Large intestine (tissue), 3 donors: Measurements from ENCODE around the gene YY1AP1. TPM values are rescaled to one million over a fixed set of nuclear protein-coding genes. Genes with fewer than 3 reads are reported as not detected.
"Not testable (repeated sequence)": the region's sequence is repeated elsewhere in the genome, so short reads cannot be mapped to it uniquely, and the experiment has no call there.

ENCODE experiments used
- DNase-seq, 2 donors: peaks; one replicate each; pipeline versions ENCODE4 v3.0.0 to v3.0.0-alpha.2; 2013
- H3K27ac ChIP-seq: one replicate; pipeline ENCODE4 v1.5.1; 2013; ENCODE audit warnings: low read length
- H3K27me3 ChIP-seq: 2 replicates; pipeline ENCODE4 v1.6.1; 2013; ENCODE audit warnings: low read length; ENCODE audit not compliant: control insufficient read depth, insufficient read depth
- H3K36me3 ChIP-seq: 2 replicates; pipeline ENCODE4 v1.6.1; 2013; ENCODE audit warnings: low read length; ENCODE audit not compliant: control insufficient read depth, insufficient read depth
- H3K4me1 ChIP-seq: one replicate; pipeline ENCODE4 v1.6.1; 2013; ENCODE audit warnings: low read length; ENCODE audit not compliant: control insufficient read depth, insufficient read depth
- H3K4me3 ChIP-seq: one replicate; pipeline ENCODE4 v1.5.1; 2013; ENCODE audit warnings: low read length
- H3K9me3 ChIP-seq: one replicate; pipeline ENCODE4 v1.6.1; 2013; ENCODE audit warnings: mild to moderate bottlenecking, low read depth, low read length, moderate library complexity; ENCODE audit not compliant: control insufficient read depth
- WGBS: methylation state at CpG from one replicate; pipeline ENCODE4 v1.1.5; 2013; ENCODE audit warnings: low lambda C conversion rate; ENCODE audit not compliant: insufficient coverage; 5-methylcytosine and 5-hydroxymethylcytosine counted together
- polyA plus RNA-seq: library from polyadenylated mRNA; unstranded; fragments of 120-200 nt; gene quantifications from one replicate; pipeline ENCODE4 v1.2.1, GENCODE V29; 2013

YY1AP1 gene
- polyA plus RNA-seq, 1 donor, result 57.1 TPM

GRCh38 chr1:155622191-155622590, 66.4 kb downstream of the YY1AP1 start:
- H3K27ac ChIP-seq, result no peak overlapping the region
- no peaks in the 10 kb centered on the region for H3K4me1 ChIP-seq
- no CpG with 5 or more reads among the region's 2 CpGs for WGBS

GRCh38 chr1:155613226-155613625, 75.3 kb downstream of the YY1AP1 start:
- H3K4me1 ChIP-seq, H3K27ac ChIP-seq, H3K27me3 ChIP-seq, H3K4me3 ChIP-seq, DNase-seq, H3K9me3 ChIP-seq: not testable (repeated sequence)
- no CpG with 5 or more reads among the region's 2 CpGs for WGBS
- H3K36me3 ChIP-seq, result peaks cover 14% of the 10 kb centered on the region

More at GRCh38 chr1:155622191-155622590, 66.4 kb downstream of the YY1AP1 start:
- no peak overlapping the region for H3K4me3 ChIP-seq
- H3K9me3 ChIP-seq, result no peaks in the 10 kb centered on the region
- DNase-seq, result no peak
- H3K36me3 ChIP-seq, result no peaks in the 10 kb centered on the region
- peaks cover 2% of the 10 kb centered on the region for H3K27me3 ChIP-seq

- Histone ChIP-seq H3K36me3 (peaks cover 14% of the 10 kb centered on the region), H3K4me3 (peak overlapping the region; percentile 32)
- no CpG with 5 or more reads among the region's 33 CpGs for WGBS
- not testable (repeated sequence) for H3K9me3 ChIP-seq, DNase-seq, H3K27ac ChIP-seq, H3K27me3 ChIP-seq, H3K4me1 ChIP-seq
Observed at GRCh38 chr1:155610257-155610647, 78.3 kb downstream of the YY1AP1 start.

GRCh38 chr1:155609515-155610256, 78.9 kb downstream of the YY1AP1 start, which contains the start of gene MSTO1:
MSTO1 (plus strand) TSS chr1:155610218; CDS start chr1:155610249, 31 bp downstream.
- H3K4me1 ChIP-seq, result no peaks in the 10 kb centered on the region
- peak within 1 kb of the TSS; percentile 54 for H3K4me3 ChIP-seq
- peak within 1 kb of the TSS; percentile 59 for H3K27ac ChIP-seq
- peak; percentile 95 to 98 for DNase-seq
- peaks cover 13% of the 10 kb centered on the region for H3K36me3 ChIP-seq
- 0% methylated on average over 3 of the region's 47 CpGs for WGBS
- no peaks in the 10 kb centered on the region for H3K27me3 ChIP-seq
- H3K9me3 ChIP-seq, result no peaks in the 10 kb centered on the region

Other genes with a start within 250 kb of the YY1AP1 start
- gene ASH1L, start 126.0 kb downstream of the YY1AP1 start, polyA plus RNA-seq, result 30.1 TPM
- gene MSTO1, start 78.6 kb downstream of the YY1AP1 start, polyA plus RNA-seq, result 44.4 TPM
- 96.3 TPM for gene DAP3, start 317 bp upstream of the YY1AP1 start, polyA plus RNA-seq
- 51.0 TPM for gene GON4L, start 168.4 kb upstream of the YY1AP1 start, polyA plus RNA-seq
- gene SYT11, start 170.8 kb upstream of the YY1AP1 start, polyA plus RNA-seq, result 19.0 TPM
- gene RIT1, start 222.6 kb upstream of the YY1AP1 start, polyA plus RNA-seq, result 57.1 TPM
- 75.2 TPM for gene KHDC4, start 245.6 kb upstream of the YY1AP1 start, polyA plus RNA-seq